CD14-positive monocyte (primary cell): Measurements from ENCODE around the gene NRSN1. TPM values are rescaled to one million over a fixed set of nuclear protein-coding genes. Genes with fewer than 3 reads are reported as not detected.

Experiments used
- DNase-seq, 3 donors: peaks; one replicate each; pipeline ENCODE4 v3.0.0-alpha.2; 2011 to 2022
- H2AFZ ChIP-seq: 2 replicates; pipeline ENCODE4 v1.6.0; 2012; ENCODE audit warnings: mild to moderate bottlenecking, low read depth, low read length, inconsistent platforms; ENCODE audit not compliant: insufficient read depth, poor library complexity, severe bottlenecking
- H3K27ac ChIP-seq, 2 donors: 1 replicate in 1 of 2; 2 replicates in 1 of 2; pipeline ENCODE4 v1.5.1; 2012 to 2013; ENCODE audit warnings: low read length in 2 of 2, control low read depth in 1 of 2, inconsistent platforms in 1 of 2, low read depth in 1 of 2, mild to moderate bottlenecking in 1 of 2
- H3K27me3 ChIP-seq, 2 donors: one replicate each; pipeline versions ENCODE4 v1.6.0 to v1.6.1; 2011 to 2013; ENCODE audit warnings: low read length in 2 of 2; ENCODE audit not compliant: control insufficient read depth in 2 of 2, insufficient read depth in 2 of 2
- H3K36me3 ChIP-seq, 2 donors: replicated peaks in 1 of 2; 1 replicate in 1 of 2; 2 replicates in 1 of 2; pipeline versions ENCODE4 v1.5.1 to v1.6.1; 2012 to 2013; ENCODE audit warnings: low read length in 2 of 2, control low read depth in 1 of 2, inconsistent platforms in 1 of 2, mild to moderate bottlenecking in 1 of 2; ENCODE audit not compliant: insufficient read depth in 2 of 2, control insufficient read depth in 1 of 2
- H3K4me1 ChIP-seq, 2 donors: 1 replicate in 1 of 2; 2 replicates in 1 of 2; pipeline versions ENCODE4 v1.5.1 to v1.6.1; 2012 to 2013; ENCODE audit warnings: low read length in 2 of 2, control low read depth in 1 of 2, inconsistent platforms in 1 of 2, mild to moderate bottlenecking in 1 of 2, moderate library complexity in 1 of 2; ENCODE audit not compliant: insufficient read depth in 2 of 2, control insufficient read depth in 1 of 2
- H3K4me2 ChIP-seq: replicated peaks from 2 replicates; pipeline ENCODE3; 2012; ENCODE audit warnings: low read length, moderate library complexity, mild to moderate bottlenecking; ENCODE audit not compliant: poor library complexity, severe bottlenecking; ENCODE audit errors: extremely low read depth
- H3K4me3 ChIP-seq, 3 experiments: fragments of 200-600 bp in 1 of 3; sonication (generic) in 1 of 3; replicated peaks in 1 of 3; 1 replicate in 2 of 3; 2 replicates in 1 of 3; pipeline ENCODE4 v1.5.1; 2011 to 2013; ENCODE audit warnings: low read length in 3 of 3, mild to moderate bottlenecking in 3 of 3, control low read depth in 2 of 3, low read depth in 2 of 3, inconsistent platforms in 1 of 3, moderate library complexity in 1 of 3
- H3K79me2 ChIP-seq: 2 replicates; pipeline ENCODE4 v1.6.0; 2012; ENCODE audit warnings: mild to moderate bottlenecking, control low read depth, inconsistent platforms, low read length, moderate library complexity; ENCODE audit not compliant: insufficient read depth
- H3K9ac ChIP-seq: 2 replicates; pipeline ENCODE4 v1.6.0; 2017; ENCODE audit warnings: low read length, mild to moderate bottlenecking; ENCODE audit not compliant: insufficient read depth, poor library complexity, severe bottlenecking
- H3K9me3 ChIP-seq, 2 donors: replicated peaks in 1 of 2; 1 replicate in 1 of 2; 2 replicates in 1 of 2; pipeline versions ENCODE4 v1.5.1 to v1.6.1; 2012 to 2013; ENCODE audit warnings: low read length in 2 of 2, control low read depth in 1 of 2; ENCODE audit not compliant: control insufficient read depth in 1 of 2, insufficient read depth in 1 of 2
- H4K20me1 ChIP-seq: 2 replicates; pipeline ENCODE4 v1.6.0; 2012; ENCODE audit warnings: mild to moderate bottlenecking, low read length, control low read depth, moderate library complexity; ENCODE audit not compliant: insufficient read depth
- H3K27ac Mint-ChIP-seq, 7 donors: one replicate each; pipeline ENCODE4 v1.8.0; 2020; ENCODE audit warnings: mild to moderate bottlenecking in 7 of 7, mixed read lengths in 7 of 7, moderate library complexity in 6 of 7, inconsistent platforms in 2 of 7
- H3K27me3 Mint-ChIP-seq, 3 donors: one replicate each; pipeline ENCODE4 v1.8.0; 2021 to 2022; ENCODE audit warnings: low read depth in 3 of 3, mild to moderate bottlenecking in 3 of 3, mixed read lengths in 3 of 3, moderate library complexity in 3 of 3, inconsistent platforms in 1 of 3
- H3K36me3 Mint-ChIP-seq, 2 donors: one replicate each; pipeline ENCODE4 v1.8.0; 2020; ENCODE audit warnings: mixed read lengths in 2 of 2, inconsistent platforms in 1 of 2, mild to moderate bottlenecking in 1 of 2
- H3K4me1 Mint-ChIP-seq: one replicate; pipeline ENCODE4 v1.8.0; 2020; ENCODE audit warnings: mild to moderate bottlenecking, mixed read lengths
- H3K4me3 Mint-ChIP-seq, 2 donors: one replicate each; pipeline ENCODE4 v1.8.0; 2020; ENCODE audit warnings: mild to moderate bottlenecking in 2 of 2, mixed read lengths in 2 of 2, moderate library complexity in 1 of 2
- H3K9me3 Mint-ChIP-seq, 7 donors: one replicate each; pipeline ENCODE4 v1.8.0; 2020 to 2022; ENCODE audit warnings: mixed read lengths in 7 of 7, mild to moderate bottlenecking in 6 of 7, moderate library complexity in 6 of 7, inconsistent platforms in 2 of 7
- WGBS: methylation state at CpG from one replicate; pipeline ENCODE4 v1.1.5; 2013; ENCODE audit warnings: missing lambda C conversion rate; ENCODE audit not compliant: insufficient coverage; 5-methylcytosine and 5-hydroxymethylcytosine counted together
- intact Hi-C, 2 donors: fragments of 100-400 bp; cut with micrococcal nuclease; formaldehyde crosslinking; loops; one replicate each; pipeline versions ENCODE4 v1.15.0 to v1.15.1; 2023
- polyA plus RNA-seq, 3 donors: library from polyadenylated mRNA; depleted of rRNA in 1 of 3; unstranded in 2 of 3; stranded (reverse) in 1 of 3; fragments of 300-500 nt in 2 of 3; fragments of >200 nt in 1 of 3; fragmentation: Illumina TruSeq in 2 of 3; gene quantifications; 1 replicate in 2 of 3; 2 replicates in 1 of 3; pipeline ENCODE4 v1.2.3, GENCODE V29; 2012 to 2021
- TF ChIP-seq, protein P1 (sequence below): fragments of 200-600 bp; IDR thresholded peaks from one replicate; pipeline ENCODE4 v1.8.0; 2022; ENCODE audit warnings: antibody characterized with exemption, mild to moderate bottlenecking

The NRSN1 gene
- polyA plus RNA-seq, 3 donors, result not detected

DNA sequence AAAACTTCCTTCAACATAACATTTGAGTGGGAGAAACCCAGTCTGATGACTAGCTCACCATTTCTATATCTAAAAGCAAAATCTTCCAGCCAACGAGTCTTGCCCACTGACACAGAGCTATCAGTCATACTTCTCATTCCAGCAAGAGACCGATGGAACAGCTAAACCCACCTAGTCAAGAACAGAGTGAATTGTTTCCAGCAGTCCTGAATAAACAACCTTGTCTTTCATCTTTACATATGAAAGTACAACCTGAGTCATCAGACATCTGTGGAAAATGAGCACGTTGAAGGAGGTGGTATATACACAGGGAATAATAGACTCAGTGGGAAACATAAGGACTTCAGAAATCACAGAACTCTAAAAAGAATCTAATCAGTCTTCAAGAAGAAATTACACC, 23.8 kb downstream of the NRSN1 start:
- no peak overlapping the region for H3K27ac Mint-ChIP-seq
- no peaks in the 10 kb centered on the region for H3K4me1 Mint-ChIP-seq
- Histone ChIP-seq H3K27me3 (no peaks in the 10 kb centered on the region), H3K4me2 (no peak overlapping the region), H3K27ac (no peak overlapping the region), H3K9me3 (peaks cover 0 to 4% of the 10 kb centered on the region in 2 donors), H3K4me3 (no peak overlapping the region), H4K20me1 (no peaks in the 10 kb centered on the region), H3K36me3 (no peaks in the 10 kb centered on the region), H2AFZ (no peak overlapping the region), H3K4me1 (no peaks in the 10 kb centered on the region), H3K9ac (no peak overlapping the region), H3K79me2 (no peaks in the 10 kb centered on the region)
- peaks cover 0 to 3% (median 1%) of the 10 kb centered on the region in 3 donors for H3K27me3 Mint-ChIP-seq
- H3K4me3 Mint-ChIP-seq, result no peak overlapping the region
- DNase-seq, result no peak
- peaks cover 0 to 7% (median 4%) of the 10 kb centered on the region in 7 donors for H3K9me3 Mint-ChIP-seq
- intact Hi-C loops, result no loop called here
- WGBS, result 80% methylated on average over 1 of the region's 3 CpGs
- no peaks in the 10 kb centered on the region for H3K36me3 Mint-ChIP-seq
- TF ChIP-seq, protein P1, sequence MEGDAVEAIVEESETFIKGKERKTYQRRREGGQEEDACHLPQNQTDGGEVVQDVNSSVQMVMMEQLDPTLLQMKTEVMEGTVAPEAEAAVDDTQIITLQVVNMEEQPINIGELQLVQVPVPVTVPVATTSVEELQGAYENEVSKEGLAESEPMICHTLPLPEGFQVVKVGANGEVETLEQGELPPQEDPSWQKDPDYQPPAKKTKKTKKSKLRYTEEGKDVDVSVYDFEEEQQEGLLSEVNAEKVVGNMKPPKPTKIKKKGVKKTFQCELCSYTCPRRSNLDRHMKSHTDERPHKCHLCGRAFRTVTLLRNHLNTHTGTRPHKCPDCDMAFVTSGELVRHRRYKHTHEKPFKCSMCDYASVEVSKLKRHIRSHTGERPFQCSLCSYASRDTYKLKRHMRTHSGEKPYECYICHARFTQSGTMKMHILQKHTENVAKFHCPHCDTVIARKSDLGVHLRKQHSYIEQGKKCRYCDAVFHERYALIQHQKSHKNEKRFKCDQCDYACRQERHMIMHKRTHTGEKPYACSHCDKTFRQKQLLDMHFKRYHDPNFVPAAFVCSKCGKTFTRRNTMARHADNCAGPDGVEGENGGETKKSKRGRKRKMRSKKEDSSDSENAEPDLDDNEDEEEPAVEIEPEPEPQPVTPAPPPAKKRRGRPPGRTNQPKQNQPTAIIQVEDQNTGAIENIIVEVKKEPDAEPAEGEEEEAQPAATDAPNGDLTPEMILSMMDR, result no peak

DNA sequence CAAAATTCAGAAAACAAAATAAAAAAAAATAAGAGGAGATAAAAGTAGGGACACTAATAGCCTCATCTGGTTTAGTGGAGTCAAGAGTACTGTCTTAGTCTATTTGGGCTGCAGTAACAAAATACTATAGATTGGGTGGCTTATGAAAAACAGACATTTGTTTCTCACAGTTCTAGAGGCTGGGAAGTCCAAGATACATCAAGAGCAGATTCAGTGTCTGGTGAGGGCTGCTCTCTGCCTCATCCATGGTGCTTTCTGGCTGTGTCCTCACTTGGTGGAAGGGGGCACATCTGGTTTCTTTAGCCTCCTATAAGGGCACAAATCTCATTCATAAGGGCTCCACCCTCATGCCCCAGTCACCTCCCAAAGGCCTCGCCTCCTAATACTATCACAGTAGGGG, 26.0 kb downstream of the NRSN1 start:
- Histone ChIP-seq H3K79me2 (no peaks in the 10 kb centered on the region), H3K9ac (no peak overlapping the region), H2AFZ (no peak overlapping the region), H4K20me1 (no peaks in the 10 kb centered on the region), H3K4me1 (no peaks in the 10 kb centered on the region), H3K4me3 (no peak overlapping the region), H3K36me3 (no peaks in the 10 kb centered on the region), H3K27me3 (no peaks in the 10 kb centered on the region), H3K4me2 (no peak overlapping the region), H3K27ac (no peak overlapping the region), H3K9me3 (peaks cover 0 to 4% of the 10 kb centered on the region in 2 donors)
- WGBS, result no CpG with 5 or more reads among the region's 1 CpG
- Mint-ChIP-seq H3K27me3 (peaks cover 0 to 3% (median 1%) of the 10 kb centered on the region in 3 donors), H3K4me1 (no peaks in the 10 kb centered on the region), H3K4me3 (no peak overlapping the region), H3K9me3 (peaks cover 0 to 7% (median 4%) of the 10 kb centered on the region in 7 donors), H3K27ac (no peak overlapping the region), H3K36me3 (no peaks in the 10 kb centered on the region)
- intact Hi-C loops, result no loop called here
- DNase-seq, result no peak
- TF ChIP-seq, protein P1, result no peak
